K562 (cell line): Measurements from ENCODE around the gene MYO3A. TPM values are rescaled to one million over a fixed set of nuclear protein-coding genes. Genes with fewer than 3 reads are reported as not detected.

Experiments
- ATAC-seq: fragments of 200-7000 bp; cut with Tn5 transposase; 3 replicates; pipeline ENCODE4 v1.9.1; 2020; ENCODE audit warnings: moderate library complexity
- BruUV-seq: library from RNA; stranded (reverse); fragments of 400-500 nt; replicated peaks from 2 replicates; lab custom pipeline; 2021; lab: Mats Ljungman, UMichigan
- CTCF ChIA-PET: fragments of 300-600 bp; formaldehyde crosslinking; extraction: SDS; loops from one replicate; lab custom pipeline; 2021; ENCODE audit warnings: low intra/inter-chr PET ratio; lab: Yijun Ruan, JAX
- POLR2A ChIA-PET: fragments of 300-600, 350-650 bp; sonication (Branson Sonifier 250); formaldehyde crosslinking; extraction: SDS; loops from one replicate; lab custom pipeline; 2021; ENCODE audit warnings: antibody characterized with exemption, inconsistent platforms; lab: Yijun Ruan, JAX
- DNase-seq, 4 experiments: peaks; one replicate each; pipeline versions ENCODE4 v3.0.0 to v3.0.0-alpha.2; 2011 to 2018; ENCODE audit warnings: low spot score in 3 of 4, mixed read lengths in 3 of 4; ENCODE audit errors: extremely low read depth in 1 of 4
- FAIRE-seq: peaks from 2 replicates; lab custom pipeline; 2011; peaks lifted over from hg19 to GRCh38; lab: Jason Lieb, UNC
- H2AFZ ChIP-seq: 2 replicates; pipeline ENCODE4 v1.6.0; 2011; ENCODE audit warnings: low read depth, low read length, control low read depth, inconsistent platforms
- H3K27ac ChIP-seq: fragments of 200-600 bp; 3 replicates; pipeline ENCODE4 v1.8.0; 2011; ENCODE audit warnings: low read depth, mild to moderate bottlenecking, control low read depth, inconsistent platforms, low read length, moderate library complexity, mixed read lengths; ENCODE audit errors: extremely low read depth
- H3K27me3 ChIP-seq, 2 experiments: fragments of 300-600 bp in 1 of 2; 2 replicates in 1 of 2; 3 replicates in 1 of 2; pipeline versions ENCODE4 v1.6.0 to v1.8.0; 2011; ENCODE audit warnings: inconsistent platforms in 2 of 2, low read length in 2 of 2, mild to moderate bottlenecking in 1 of 2, mixed read lengths in 1 of 2, moderate library complexity in 1 of 2; ENCODE audit not compliant: control insufficient read depth in 2 of 2, insufficient read depth in 2 of 2
- H3K36me3 ChIP-seq: fragments of 300-600 bp; 3 replicates; pipeline ENCODE4 v1.8.0; 2011; ENCODE audit warnings: mild to moderate bottlenecking, low read length, inconsistent platforms; ENCODE audit not compliant: control insufficient read depth, insufficient read depth
- H3K4me1 ChIP-seq, 2 experiments: fragments of 200-600 bp in 1 of 2; replicated peaks in 1 of 2; 2 replicates in 1 of 2; 3 replicates in 1 of 2; pipeline versions ENCODE4 v1.5.1 to v1.8.0; 2011; ENCODE audit warnings: inconsistent platforms in 2 of 2, low read length in 2 of 2, mild to moderate bottlenecking in 1 of 2, mixed read lengths in 1 of 2, moderate library complexity in 1 of 2; ENCODE audit not compliant: control insufficient read depth in 2 of 2, insufficient read depth in 2 of 2
- H3K4me2 ChIP-seq: 2 replicates; pipeline ENCODE4 v1.6.1; 2011; ENCODE audit warnings: low read length, control low read depth, inconsistent platforms, mixed read lengths; ENCODE audit not compliant: insufficient read depth
- H3K4me3 ChIP-seq: fragments of 200-600 bp; sonication (generic), shearing (Covaris generic); 2 replicates; pipeline ENCODE4 v1.5.1; 2016; ENCODE audit warnings: control low read depth, inconsistent platforms
- H3K79me2 ChIP-seq: fragments of 200-600 bp; 3 replicates; pipeline ENCODE4 v1.8.0; 2011; ENCODE audit warnings: low read length, inconsistent platforms; ENCODE audit not compliant: control insufficient read depth, insufficient read depth
- H3K9ac ChIP-seq, 2 experiments: 2 replicates each; pipeline versions ENCODE4 v1.6.0 to v1.6.1; 2011; ENCODE audit warnings: low read depth in 2 of 2, low read length in 2 of 2, control low read depth in 1 of 2, inconsistent platforms in 1 of 2, mild to moderate bottlenecking in 1 of 2, mixed read lengths in 1 of 2; ENCODE audit not compliant: insufficient read depth in 1 of 2
- H3K9me1 ChIP-seq: one replicate; pipeline ENCODE4 v1.6.0; 2011; ENCODE audit warnings: inconsistent platforms, mild to moderate bottlenecking, low read length, moderate library complexity; ENCODE audit not compliant: control insufficient read depth, insufficient read depth
- H3K9me3 ChIP-seq: replicated peaks from 2 replicates; pipeline ENCODE4 v1.5.1; 2011; ENCODE audit warnings: low read depth, low read length, inconsistent platforms; ENCODE audit not compliant: control insufficient read depth, insufficient read depth
- H4K20me1 ChIP-seq: replicated peaks from 2 replicates; pipeline ENCODE4 v1.6.1; 2011; ENCODE audit warnings: low read length, inconsistent platforms, mixed read lengths; ENCODE audit not compliant: control insufficient read depth, insufficient read depth
- BCL6 ChIP-seq: fragments of 250-450 bp; sonication (Bioruptor Pico); IDR thresholded peaks from 2 replicates; pipeline ENCODE4 v1.4.0; 2020
- CSDE1 ChIP-seq, 2 experiments: fragments of 450-650 bp; IDR thresholded peaks; 2 replicates each; pipeline ENCODE4 v1.6.1; 2016; ENCODE audit warnings: mild to moderate bottlenecking in 1 of 2
- ELK1 ChIP-seq: sonication (generic); formaldehyde crosslinking; IDR thresholded peaks from 2 replicates; pipeline ENCODE4 v1.8.1; 2022; ENCODE audit warnings: missing genetic modification reagents
- HDGF ChIP-seq: fragments of 450-650 bp; IDR thresholded peaks from 2 replicates; pipeline ENCODE4 v1.6.1; 2016
- MCM3 ChIP-seq: fragments of 450-650 bp; IDR thresholded peaks from 2 replicates; pipeline ENCODE4 v1.6.1; 2016
- MECOM ChIP-seq: fragments of 250-450 bp; sonication (Bioruptor Pico); IDR thresholded peaks from 2 replicates; pipeline ENCODE4 v1.8.0; 2022; ENCODE audit warnings: inconsistent platforms
- MLX ChIP-seq, 2 experiments: fragments of 450-650 bp in 1 of 2; sonication (generic) in 1 of 2; formaldehyde crosslinking; conservative IDR thresholded peaks; 2 replicates each; pipeline versions ENCODE4 v1.4.0 to v1.8.1; 2020 to 2022; ENCODE audit warnings: mild to moderate bottlenecking in 1 of 2, missing genetic modification reagents in 1 of 2
- NRF1 ChIP-seq, 2 experiments: fragments of 450-650 bp; IDR thresholded peaks in 1 of 2; conservative IDR thresholded peaks in 1 of 2; 2 replicates each; pipeline ENCODE4 v1.6.1; 2014; ENCODE audit warnings: mild to moderate bottlenecking in 2 of 2
- PRPF4 ChIP-seq: fragments of 200-400 bp; formaldehyde crosslinking; IDR thresholded peaks from one replicate; pipeline ENCODE4 v1.6.1; 2017; ENCODE audit warnings: low read length, low read depth, mild to moderate bottlenecking; ENCODE audit not compliant: insufficient read depth, poor library complexity, severe bottlenecking
- TSHZ1 ChIP-seq: fragments of 250-450 bp; sonication (Bioruptor Pico); IDR thresholded peaks from 2 replicates; pipeline ENCODE4 v1.4.0; 2020; ENCODE audit warnings: mild to moderate bottlenecking, moderate library complexity
- ZC3H11A ChIP-seq: IDR thresholded peaks from 2 replicates; pipeline ENCODE4 v1.6.1; 2012; ENCODE audit warnings: low read depth, low read length, improper control_type of control experiment
- ZZZ3 ChIP-seq: fragments of 450-650 bp; IDR thresholded peaks from 2 replicates; pipeline ENCODE4 v1.6.1; 2016; ENCODE audit warnings: antibody characterized with exemption, mild to moderate bottlenecking, moderate library complexity
- WGBS: fragments of 100-300 bp; shearing (Covaris generic); methylation state at CpG from one replicate; pipeline ENCODE4 v1.1.6; 2016; ENCODE audit warnings: low coverage, mixed read lengths; ENCODE audit not compliant: insufficient coverage; ENCODE audit errors: missing lambda C conversion rate; 5-methylcytosine and 5-hydroxymethylcytosine counted together
- in situ Hi-C: fragments of 300-500 bp; cut with MboI; formaldehyde crosslinking; loops from 4 replicates; pipeline ENCODE4 v1.15.0; 2018; ENCODE audit warnings: inconsistent platforms, mixed read lengths
- intact Hi-C: fragments of 100-400 bp; cut with micrococcal nuclease; formaldehyde crosslinking; loops from 2 replicates; pipeline ENCODE4 v1.14.2; 2022
- polyA plus RNA-seq, 8 experiments: library from polyadenylated mRNA; depleted of rRNA in 4 of 8; stranded (reverse) in 5 of 8; unstranded in 3 of 8; fragments of >200 nt; fragmentation: Nextera tagmentation in 2 of 8; fragmentation: Illumina TruSeq in 1 of 8; extraction: Ambion mirVana in 2 of 8; extraction: Trizol in 1 of 8; gene quantifications; 2 replicates each; pipeline versions ENCODE4 v1.2.1 to v1.2.3, GENCODE V29; 2011 to 2014; ENCODE audit warnings: inconsistent platforms in 1 of 8, missing spikeins in 1 of 8
- total RNA-seq, 7 experiments: library from RNA; depleted of rRNA in 6 of 7; stranded (reverse); fragments of >200 nt in 6 of 7; fragmentation: Illumina TruSeq in 2 of 7; extraction: Trizol in 2 of 7; gene quantifications; 2 replicates each; pipeline versions ENCODE4 v1.2.1 to v1.2.3, GENCODE V29; 2011 to 2021; ENCODE audit warnings: low replicate concordance in 1 of 7
- TF ChIP-seq, protein P1 (sequence below): fragments of 450-650 bp; IDR thresholded peaks from 2 replicates; pipeline ENCODE4 v1.7.0; 2016; ENCODE audit warnings: borderline replicate concordance

The MYO3A gene
- total and polyA plus RNA-seq, 9 of the 15 experiments (the other 6 are each of a cell fraction or from before 2014, with no cell fraction given): not detected

GRCh38 chr10:26198119-26198518 lies 264.1 kb downstream of the MYO3A start:
- H3K79me2 ChIP-seq: no peaks in the 10 kb centered on the region
- ATAC-seq (no peak), FAIRE-seq (no peak), DNase-seq (no peak)
- 2% methylated on average over 9 of the region's 9 CpGs for WGBS
- H3K36me3 ChIP-seq: no peaks in the 10 kb centered on the region
- no peaks in the 10 kb centered on the region for H3K9me3 ChIP-seq
- no peaks in the 10 kb centered on the region; a peak in 3 of 5 replicates for H3K27me3 ChIP-seq
- no peak overlapping the region for H3K4me3 ChIP-seq
- H3K4me2 ChIP-seq: no peak overlapping the region
- ChIA-PET CTCF (no interaction called here), POLR2A (no interaction called here)
- TF ChIP-seq HDGF: no peak
- TF ChIP-seq PRPF4: no peak
- no peak for TF ChIP-seq MLX (CRISPR knock-in tag; conservative IDR thresholded peaks at IDR 0.05)
- no peak for TF ChIP-seq ZC3H11A
- TF ChIP-seq BCL6 (CRISPR knock-in tag): no peak
- no peak for TF ChIP-seq MCM3
- TF ChIP-seq, protein P1, sequence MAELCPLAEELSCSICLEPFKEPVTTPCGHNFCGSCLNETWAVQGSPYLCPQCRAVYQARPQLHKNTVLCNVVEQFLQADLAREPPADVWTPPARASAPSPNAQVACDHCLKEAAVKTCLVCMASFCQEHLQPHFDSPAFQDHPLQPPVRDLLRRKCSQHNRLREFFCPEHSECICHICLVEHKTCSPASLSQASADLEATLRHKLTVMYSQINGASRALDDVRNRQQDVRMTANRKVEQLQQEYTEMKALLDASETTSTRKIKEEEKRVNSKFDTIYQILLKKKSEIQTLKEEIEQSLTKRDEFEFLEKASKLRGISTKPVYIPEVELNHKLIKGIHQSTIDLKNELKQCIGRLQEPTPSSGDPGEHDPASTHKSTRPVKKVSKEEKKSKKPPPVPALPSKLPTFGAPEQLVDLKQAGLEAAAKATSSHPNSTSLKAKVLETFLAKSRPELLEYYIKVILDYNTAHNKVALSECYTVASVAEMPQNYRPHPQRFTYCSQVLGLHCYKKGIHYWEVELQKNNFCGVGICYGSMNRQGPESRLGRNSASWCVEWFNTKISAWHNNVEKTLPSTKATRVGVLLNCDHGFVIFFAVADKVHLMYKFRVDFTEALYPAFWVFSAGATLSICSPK: no peak
- no peak for TF ChIP-seq TSHZ1 (CRISPR knock-in tag)
- no peak for TF ChIP-seq NRF1 (conservative IDR thresholded peaks at IDR 0.05 in 1 of 2, IDR thresholded peaks at IDR 0.05 in 1 of 2)
- TF ChIP-seq CSDE1 (IDR thresholded peaks at IDR 0.05): no peak
- no peak for TF ChIP-seq ELK1 (CRISPR knock-in tag)
- no peak for TF ChIP-seq MECOM (CRISPR knock-in tag)
- no peak for TF ChIP-seq ZZZ3
- BruUV-seq: no TSS peak
- intact Hi-C loops: no loop called here
- in situ Hi-C loops: no loop called here
- H4K20me1 ChIP-seq: no peaks in the 10 kb centered on the region
- H2AFZ ChIP-seq: no peak overlapping the region
- H3K4me1 ChIP-seq: no peaks in the 10 kb centered on the region
- H3K27ac ChIP-seq: no peak overlapping the region
- no peaks in the 10 kb centered on the region for H3K9me1 ChIP-seq
- no peak overlapping the region for H3K9ac ChIP-seq
